GM23248 (cell line): ENCODE results near the gene ZNF532. TPM values are rescaled to one million over a fixed set of nuclear protein-coding genes. Genes with fewer than 3 reads are reported as not detected.
A peak's percentile ranks its signal among the peaks of the same experiment; 100 is the strongest.

Source experiments
- DNase-seq: peaks from one replicate; pipeline ENCODE4 v3.0.0-alpha.2; 2015
- H2AFZ ChIP-seq: fragments of 200-600 bp; sonication (generic); 2 replicates; pipeline ENCODE4 v1.6.1; 2016; ENCODE audit warnings: antibody characterized with exemption
- H3F3A ChIP-seq: fragments of 200-600 bp; sonication (generic); 2 replicates; pipeline ENCODE4 v1.6.1; 2016; ENCODE audit warnings: mild to moderate bottlenecking, antibody characterized with exemption, mixed run types; ENCODE audit not compliant: insufficient read depth
- H3K27ac ChIP-seq: fragments of 200-600 bp; sonication (generic); 2 replicates; pipeline ENCODE4 v1.5.1; 2016; ENCODE audit warnings: mild to moderate bottlenecking
- H3K27me3 ChIP-seq: fragments of 200-600 bp; sonication (generic); replicated peaks from 2 replicates; pipeline ENCODE4 v1.6.1; 2016; ENCODE audit warnings: mild to moderate bottlenecking; ENCODE audit not compliant: insufficient read depth
- H3K36me3 ChIP-seq: fragments of 200-600 bp; sonication (generic); 2 replicates; pipeline ENCODE4 v1.6.1; 2016; ENCODE audit warnings: low read depth, mild to moderate bottlenecking
- H3K4me1 ChIP-seq: fragments of 200-600 bp; sonication (generic); 2 replicates; pipeline ENCODE4 v1.6.1; 2016; ENCODE audit warnings: mild to moderate bottlenecking; ENCODE audit not compliant: insufficient read depth
- H3K4me2 ChIP-seq: fragments of 200-600 bp; sonication (generic); one replicate; pipeline ENCODE4 v1.6.1; 2016; ENCODE audit warnings: mild to moderate bottlenecking; ENCODE audit not compliant: unreplicated experiment
- H3K4me3 ChIP-seq: fragments of 200-600 bp; sonication (generic); 2 replicates; pipeline ENCODE4 v1.5.1; 2016; ENCODE audit warnings: mild to moderate bottlenecking
- H3K79me2 ChIP-seq: fragments of 200-600 bp; sonication (generic); 2 replicates; pipeline ENCODE4 v1.6.1; 2016; ENCODE audit warnings: mild to moderate bottlenecking; ENCODE audit not compliant: insufficient read depth
- H3K9ac ChIP-seq: fragments of 200-600 bp; sonication (generic); 2 replicates; pipeline ENCODE4 v1.6.1; 2016; ENCODE audit warnings: mild to moderate bottlenecking
- H3K9me2 ChIP-seq: fragments of 200-600 bp; sonication (generic); 2 replicates; pipeline ENCODE4 v1.6.1; 2016; ENCODE audit warnings: mixed run types, mild to moderate bottlenecking, moderate library complexity; ENCODE audit not compliant: insufficient read depth
- H3K9me3 ChIP-seq: fragments of 200-600 bp; sonication (generic); one replicate; pipeline ENCODE4 v1.6.1; 2017; ENCODE audit warnings: low read depth
- H4K20me1 ChIP-seq: fragments of 200-600 bp; sonication (generic); 2 replicates; pipeline ENCODE4 v1.6.0; 2016; ENCODE audit not compliant: insufficient read depth
- EZH2 ChIP-seq: fragments of 200-600 bp; sonication (generic); IDR thresholded peaks from 2 replicates; pipeline ENCODE4 v1.6.1; 2018; ENCODE audit warnings: antibody characterized with exemption, mild to moderate bottlenecking; ENCODE audit not compliant: insufficient read depth, poor library complexity, severe bottlenecking
- EZH2phosphoT487 ChIP-seq: fragments of 200-600 bp; sonication (generic); IDR thresholded peaks from 2 replicates; pipeline ENCODE4 v1.6.1; 2018; ENCODE audit warnings: antibody characterized with exemption, moderate library complexity, mild to moderate bottlenecking, low read depth; ENCODE audit not compliant: insufficient read depth
- WGBS, 2 experiments: methylation state at CpG; one replicate each; pipeline ENCODE4 v1.1.6; 2015 to 2017; ENCODE audit warnings: low lambda C conversion rate in 2 of 2, low coverage in 1 of 2; ENCODE audit errors: missing lambda C conversion rate in 2 of 2; 5-methylcytosine and 5-hydroxymethylcytosine counted together
- in situ Hi-C: fragments of 300-500 bp; cut with MboI; formaldehyde crosslinking; loops from 2 replicates; pipeline ENCODE4 v1.15.0; 2020
- polyA plus RNA-seq: library from polyadenylated mRNA; unstranded; fragments of >200 nt; fragmentation: Nextera tagmentation; extraction: Ambion mirVana; gene quantifications from 2 replicates; pipeline ENCODE4 v1.2.1, GENCODE V29; 2016
- total RNA-seq: library from RNA; depleted of rRNA; stranded (reverse); fragments of >200 nt; shearing (Covaris generic); gene quantifications from 2 replicates; pipeline ENCODE4 v1.2.3, GENCODE V29; 2014

ZNF532 gene
- total and polyA plus RNA-seq, 2 experiments from 2014 or later = 13.2 to 31.9 TPM

DNA sequence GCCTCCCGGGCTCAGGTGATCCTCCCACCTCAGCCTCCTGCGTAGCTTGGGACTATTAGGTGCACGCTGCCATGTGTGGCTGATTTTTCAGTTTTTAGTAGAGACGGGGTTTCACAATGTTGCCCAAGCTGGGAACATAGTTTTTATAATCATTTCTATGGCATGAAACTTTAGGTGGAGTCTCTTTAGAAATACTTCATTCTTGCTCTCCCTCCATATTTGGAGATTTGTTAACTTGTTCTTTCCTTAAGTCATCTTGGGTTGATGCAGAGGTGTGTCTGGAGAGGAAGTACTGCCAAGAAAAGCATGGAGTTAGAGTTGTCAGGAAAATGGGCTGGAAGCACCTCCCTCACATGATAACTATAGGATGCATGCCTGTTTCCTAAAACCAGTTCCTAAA lies 17.4 kb downstream of the ZNF532 start:
- in situ Hi-C loops = no loop called here
- peaks cover 95% of the 10 kb centered on the region for H3K79me2 ChIP-seq
- H3K27me3 ChIP-seq = no peaks in the 10 kb centered on the region
- DNase-seq = peak; percentile 59
- H3K9me2 ChIP-seq = no peaks in the 10 kb centered on the region
- no peaks in the 10 kb centered on the region for H4K20me1 ChIP-seq
- no peak overlapping the region for H2AFZ ChIP-seq
- peak overlapping the region; percentile 67 for H3K27ac ChIP-seq
- WGBS, 2 experiments = 64 to 71% methylated on average over 4 of the region's 4 CpGs
- peak overlapping the region; percentile 19 for H3K4me2 ChIP-seq
- no peak overlapping the region for H3K4me3 ChIP-seq
- H3K36me3 ChIP-seq = no peaks in the 10 kb centered on the region
- H3K9ac ChIP-seq = no peak overlapping the region
- peaks cover 36% of the 10 kb centered on the region for H3K4me1 ChIP-seq
- H3F3A ChIP-seq = peaks cover 23% of the 10 kb centered on the region; the same call in 1 of the 2 replicates
- H3K9me3 ChIP-seq = no peaks in the 10 kb centered on the region
- no peak for TF ChIP-seq EZH2
- no peak for TF ChIP-seq EZH2phosphoT487

DNA sequence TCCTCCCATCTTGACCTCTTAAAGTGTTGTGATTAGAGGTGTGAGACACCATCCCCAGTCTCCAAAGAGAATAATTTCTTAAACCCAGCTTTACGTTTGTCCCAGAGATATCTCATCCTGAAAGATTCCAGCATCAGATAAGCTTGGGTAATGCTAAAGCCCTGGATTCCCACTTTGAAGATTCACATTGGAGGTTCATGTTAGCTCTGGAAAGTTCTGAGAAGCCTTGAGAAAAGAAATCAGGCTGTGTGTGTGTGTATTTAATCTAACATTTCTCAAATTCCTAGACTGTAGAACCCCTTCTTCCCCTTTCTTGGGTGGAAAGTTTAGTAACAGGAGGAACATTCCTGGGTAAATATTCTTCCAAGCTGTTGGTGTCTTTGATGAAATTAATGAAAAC lies 18.0 kb downstream of the ZNF532 start:
- Histone ChIP-seq H3K9me3 (no peaks in the 10 kb centered on the region), H3F3A (peaks cover 23% of the 10 kb centered on the region; the same call in 1 of the 2 replicates), H3K36me3 (no peaks in the 10 kb centered on the region), H3K27me3 (no peaks in the 10 kb centered on the region), H3K4me2 (no peak overlapping the region), H3K4me1 (peaks cover 36% of the 10 kb centered on the region), H2AFZ (no peak overlapping the region), H3K9me2 (no peaks in the 10 kb centered on the region), H3K79me2 (peaks cover 92% of the 10 kb centered on the region), H3K9ac (no peak overlapping the region), H4K20me1 (no peaks in the 10 kb centered on the region), H3K27ac (peak overlapping the region; percentile 67), H3K4me3 (no peak overlapping the region)
- 32 to 56% methylated on average over 1 of the region's 1 CpG for WGBS, 2 experiments
- TF ChIP-seq EZH2 (no peak), EZH2phosphoT487 (no peak)
- in situ Hi-C loops = no loop called here
- DNase-seq = no peak

DNA sequence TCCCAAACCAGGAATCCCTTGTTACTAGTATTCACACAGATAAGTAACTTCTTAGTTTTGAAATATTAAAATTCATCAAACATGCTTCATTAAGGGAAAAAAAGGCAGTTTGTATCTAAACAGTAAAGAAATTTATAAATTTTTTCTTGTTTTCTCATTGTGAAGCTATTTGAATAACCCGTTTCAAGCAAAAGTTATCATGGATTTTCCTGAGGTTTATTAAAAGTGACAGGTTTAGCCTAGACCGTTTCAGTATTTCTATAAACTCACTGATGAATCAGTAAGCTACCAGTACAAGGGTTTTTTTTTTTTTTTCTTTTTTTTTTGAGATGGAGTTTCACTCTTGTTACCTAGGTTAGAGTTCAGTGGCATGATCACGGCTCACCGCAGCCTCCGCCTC lies 20.0 kb downstream of the ZNF532 start:
- no peaks in the 10 kb centered on the region for H3K9me3 ChIP-seq
- H3K9ac ChIP-seq = no peak overlapping the region
- H3K4me2 ChIP-seq = no peak overlapping the region
- H3K36me3 ChIP-seq = no peaks in the 10 kb centered on the region
- in situ Hi-C loops = no loop called here
- H3F3A ChIP-seq = peaks cover 23% of the 10 kb centered on the region; the same call in 1 of the 2 replicates
- DNase-seq = no peak
- H3K27me3 ChIP-seq = no peaks in the 10 kb centered on the region
- no peak overlapping the region for H2AFZ ChIP-seq
- H3K79me2 ChIP-seq = peaks cover 82% of the 10 kb centered on the region
- 89 to 94% methylated on average over 5 of the region's 5 CpGs for WGBS, 2 experiments
- H3K4me3 ChIP-seq = no peak overlapping the region
- TF ChIP-seq EZH2phosphoT487 (no peak), EZH2 (no peak)
- H4K20me1 ChIP-seq = no peaks in the 10 kb centered on the region
- no peaks in the 10 kb centered on the region for H3K9me2 ChIP-seq
- H3K4me1 ChIP-seq = peaks cover 36% of the 10 kb centered on the region
- no peak overlapping the region for H3K27ac ChIP-seq

DNA sequence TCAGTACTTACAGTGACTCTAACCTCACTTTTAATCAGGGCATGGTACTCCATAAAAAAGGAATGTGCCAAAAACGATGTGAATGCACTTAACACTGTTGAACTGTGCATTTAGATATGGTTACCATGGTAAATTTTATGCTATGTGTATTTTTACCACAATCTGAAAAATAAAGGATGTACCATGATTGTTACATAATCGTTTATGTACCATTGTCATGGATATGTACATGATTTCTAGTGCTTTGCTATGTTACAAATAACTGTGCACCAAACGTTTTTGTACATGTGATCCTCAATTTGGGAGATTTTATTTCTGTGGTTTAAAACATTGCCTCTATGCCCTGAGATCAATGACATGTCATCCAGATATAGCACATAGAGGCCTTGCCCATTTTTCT lies 21.8 kb downstream of the ZNF532 start:
- no peaks in the 10 kb centered on the region for H4K20me1 ChIP-seq
- DNase-seq = no peak
- H3K4me2 ChIP-seq = no peak overlapping the region
- no peaks in the 10 kb centered on the region for H3K9me2 ChIP-seq
- H3K36me3 ChIP-seq = no peaks in the 10 kb centered on the region
- WGBS, 2 experiments = 55 to 61% methylated on average over 3 of the region's 3 CpGs
- no peak for TF ChIP-seq EZH2phosphoT487
- TF ChIP-seq EZH2 = no peak
- no peak overlapping the region for H3K27ac ChIP-seq
- in situ Hi-C loops = no loop called here
- no peak overlapping the region for H3K9ac ChIP-seq
- no peaks in the 10 kb centered on the region for H3K9me3 ChIP-seq
- peaks cover 14% of the 10 kb centered on the region; the same call in 1 of the 2 replicates for H3F3A ChIP-seq
- no peak overlapping the region for H3K4me3 ChIP-seq
- peaks cover 76% of the 10 kb centered on the region for H3K79me2 ChIP-seq
- peaks cover 26% of the 10 kb centered on the region for H3K4me1 ChIP-seq
- no peaks in the 10 kb centered on the region for H3K27me3 ChIP-seq
- no peak overlapping the region for H2AFZ ChIP-seq
